ELR (cell line): ENCODE data around the gene KANSL1.

Experiments
- DNase-seq: peaks from one replicate; pipeline ENCODE4 v3.0.0-alpha.2; 2015; ENCODE audit warnings: low read depth

Gene KANSL1

GRCh38 chr17:46080118-46081017 is 112.9 kb downstream of the KANSL1 start:
- DNase-seq, result no peak

- no peak for DNase-seq
Observed at GRCh38 chr17:46078675-46079074, 114.6 kb downstream of the KANSL1 start.

- no peak for DNase-seq
Observed at GRCh38 chr17:46074540-46074939, 118.7 kb downstream of the KANSL1 start.

GRCh38 chr17:46072998-46073397 is 120.2 kb downstream of the KANSL1 start:
- DNase-seq, result peak; percentile 90

- DNase-seq, result no peak
Observed at GRCh38 chr17:46071796-46072195, 121.4 kb downstream of the KANSL1 start.

GRCh38 chr17:46064460-46064859 is 128.8 kb downstream of the KANSL1 start:
- no peak for DNase-seq

- DNase-seq, result peak; percentile 94
Observed at GRCh38 chr17:46063241-46063640, 130.0 kb downstream of the KANSL1 start.

GRCh38 chr17:46061435-46061834 is 131.8 kb downstream of the KANSL1 start:
- DNase-seq, result peak; percentile 68

GRCh38 chr17:46060461-46060860 is 132.8 kb downstream of the KANSL1 start:
- no peak for DNase-seq

GRCh38 chr17:46059486-46059885 is 133.7 kb downstream of the KANSL1 start:
- no peak for DNase-seq

GRCh38 chr17:46057366-46057765 is 135.9 kb downstream of the KANSL1 start:
- DNase-seq, result peak; percentile 63

- peak; percentile 87 for DNase-seq
Observed at GRCh38 chr17:46056800-46057304, 136.4 kb downstream of the KANSL1 start.

GRCh38 chr17:46053911-46054534 is 139.2 kb downstream of the KANSL1 start:
- peak; percentile 66 for DNase-seq

GRCh38 chr17:46049656-46050055 is 143.6 kb downstream of the KANSL1 start:
- DNase-seq, result no peak

GRCh38 chr17:46047856-46048255 is 145.4 kb downstream of the KANSL1 start:
- no peak for DNase-seq

GRCh38 chr17:46047398-46047797 is 145.8 kb downstream of the KANSL1 start:
- DNase-seq, result no peak

- peak; percentile 47 for DNase-seq
Observed at GRCh38 chr17:46046957-46047356, 146.3 kb downstream of the KANSL1 start.

- DNase-seq, result peak; percentile 40
Observed at GRCh38 chr17:46045639-46046038, 147.6 kb downstream of the KANSL1 start.

- DNase-seq, result no peak
Observed at GRCh38 chr17:46044989-46045388, 148.2 kb downstream of the KANSL1 start.

- DNase-seq, result peak; percentile 93
Observed at GRCh38 chr17:46044286-46044928, 148.8 kb downstream of the KANSL1 start.

GRCh38 chr17:46043606-46044005 is 149.6 kb downstream of the KANSL1 start:
- DNase-seq, result no peak

- no peak for DNase-seq
Observed at GRCh38 chr17:46042925-46043324, 150.3 kb downstream of the KANSL1 start.

- DNase-seq, result no peak
Observed at GRCh38 chr17:46042246-46042645, 151.0 kb downstream of the KANSL1 start.
